Measurements from ENCODE around the gene TMEM259. TPM values are rescaled to one million over a fixed set of nuclear protein-coding genes. Genes with fewer than 3 reads are reported as not detected.

The TMEM259 gene
- total and polyA plus RNA-seq, 2 experiments from 2014 or later = 82.8 to 196 TPM

DNA sequence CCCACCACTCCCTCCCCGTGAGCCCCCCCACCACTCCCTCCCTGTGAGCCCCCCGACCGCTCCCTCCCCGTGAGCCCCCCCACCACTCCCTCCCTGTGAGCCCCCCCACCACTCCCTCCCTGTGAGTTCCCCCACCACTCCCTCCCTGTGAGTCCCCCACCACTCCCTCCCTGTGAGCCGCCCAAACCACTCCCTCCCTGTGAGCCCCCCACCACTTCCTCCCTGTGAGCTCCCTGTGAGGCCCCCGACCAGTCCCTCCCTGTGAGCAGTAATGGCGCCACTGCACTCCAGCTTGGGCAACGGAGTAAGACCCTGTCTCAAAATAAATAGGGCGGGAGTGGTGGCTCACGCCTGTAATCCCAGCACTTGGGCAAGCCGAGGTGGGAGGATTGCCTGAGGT, 28.9 kb upstream of the TMEM259 start:
- Mint-ChIP-seq H3K36me3 (ENCODE audit: low read depth) (peaks cover 19% of the 10 kb centered on the region), H3K4me3 (no peak overlapping the region), H3K9me3 (peaks cover 8% of the 10 kb centered on the region; the same call in 2 of the 3 replicates), H3K27ac (no peak overlapping the region), H3K4me1 (no peaks in the 10 kb centered on the region), H3K27me3 (ENCODE audit: insufficient read depth, low read depth, poor library complexity) (peaks cover 21% of the 10 kb centered on the region)
- H3K4me1 ChIP-seq (ENCODE audit: insufficient read depth) = no peaks in the 10 kb centered on the region
- H2AFZ ChIP-seq = no peak overlapping the region
- H3K79me2 ChIP-seq (replicated peaks; ENCODE audit: insufficient read depth) = no peaks in the 10 kb centered on the region
- H3K27ac ChIP-seq (ENCODE audit: low read depth) = no peak overlapping the region
- H4K20me1 ChIP-seq (replicated peaks; ENCODE audit: insufficient read depth) = no peaks in the 10 kb centered on the region
- no peak for DNase-seq (ENCODE audit: low spot score)
- H3K4me2 ChIP-seq = no peak overlapping the region
- no peak overlapping the region for H3K4me3 ChIP-seq
- no peaks in the 10 kb centered on the region for H3K9me2 ChIP-seq (ENCODE audit: insufficient read depth)
- ATAC-seq = no peak
- no peaks in the 10 kb centered on the region for H3F3A ChIP-seq (replicated peaks; ENCODE audit: low read depth)
- no peaks in the 10 kb centered on the region for H3K36me3 ChIP-seq (ENCODE audit: insufficient read depth)
- TF ChIP-seq, protein P1, sequence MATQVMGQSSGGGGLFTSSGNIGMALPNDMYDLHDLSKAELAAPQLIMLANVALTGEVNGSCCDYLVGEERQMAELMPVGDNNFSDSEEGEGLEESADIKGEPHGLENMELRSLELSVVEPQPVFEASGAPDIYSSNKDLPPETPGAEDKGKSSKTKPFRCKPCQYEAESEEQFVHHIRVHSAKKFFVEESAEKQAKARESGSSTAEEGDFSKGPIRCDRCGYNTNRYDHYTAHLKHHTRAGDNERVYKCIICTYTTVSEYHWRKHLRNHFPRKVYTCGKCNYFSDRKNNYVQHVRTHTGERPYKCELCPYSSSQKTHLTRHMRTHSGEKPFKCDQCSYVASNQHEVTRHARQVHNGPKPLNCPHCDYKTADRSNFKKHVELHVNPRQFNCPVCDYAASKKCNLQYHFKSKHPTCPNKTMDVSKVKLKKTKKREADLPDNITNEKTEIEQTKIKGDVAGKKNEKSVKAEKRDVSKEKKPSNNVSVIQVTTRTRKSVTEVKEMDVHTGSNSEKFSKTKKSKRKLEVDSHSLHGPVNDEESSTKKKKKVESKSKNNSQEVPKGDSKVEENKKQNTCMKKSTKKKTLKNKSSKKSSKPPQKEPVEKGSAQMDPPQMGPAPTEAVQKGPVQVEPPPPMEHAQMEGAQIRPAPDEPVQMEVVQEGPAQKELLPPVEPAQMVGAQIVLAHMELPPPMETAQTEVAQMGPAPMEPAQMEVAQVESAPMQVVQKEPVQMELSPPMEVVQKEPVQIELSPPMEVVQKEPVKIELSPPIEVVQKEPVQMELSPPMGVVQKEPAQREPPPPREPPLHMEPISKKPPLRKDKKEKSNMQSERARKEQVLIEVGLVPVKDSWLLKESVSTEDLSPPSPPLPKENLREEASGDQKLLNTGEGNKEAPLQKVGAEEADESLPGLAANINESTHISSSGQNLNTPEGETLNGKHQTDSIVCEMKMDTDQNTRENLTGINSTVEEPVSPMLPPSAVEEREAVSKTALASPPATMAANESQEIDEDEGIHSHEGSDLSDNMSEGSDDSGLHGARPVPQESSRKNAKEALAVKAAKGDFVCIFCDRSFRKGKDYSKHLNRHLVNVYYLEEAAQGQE (IDR thresholded peaks at IDR 0.05; ENCODE audit: unreplicated experiment) = no peak
- TF ChIP-seq ZNF114 (CRISPR knock-in tag; IDR thresholded peaks at IDR 0.05) (no peak), EZH2 (IDR thresholded peaks at IDR 0.05; ENCODE audit: low read depth, unreplicated experiment) (no peak), JUNB (IDR thresholded peaks at IDR 0.05; ENCODE audit: unreplicated experiment) (no peak), CREB1 (CRISPR knock-in tag; IDR thresholded peaks at IDR 0.05; ENCODE audit: low read depth) (no peak), POLR2AphosphoS5 (IDR thresholded peaks at IDR 0.05; ENCODE audit: low read depth) (no peak), EZH2phosphoT487 (IDR thresholded peaks at IDR 0.05; ENCODE audit: unreplicated experiment) (no peak), NANOG (IDR thresholded peaks at IDR 0.05; ENCODE audit: borderline replicate concordance) (no peak), STAT1 (IDR thresholded peaks at IDR 0.05; ENCODE audit: unreplicated experiment) (no peak), ZNF331 (CRISPR knock-in tag; IDR thresholded peaks at IDR 0.05; ENCODE audit: low read depth) (no peak)
- TF ChIP-seq, protein P2, sequence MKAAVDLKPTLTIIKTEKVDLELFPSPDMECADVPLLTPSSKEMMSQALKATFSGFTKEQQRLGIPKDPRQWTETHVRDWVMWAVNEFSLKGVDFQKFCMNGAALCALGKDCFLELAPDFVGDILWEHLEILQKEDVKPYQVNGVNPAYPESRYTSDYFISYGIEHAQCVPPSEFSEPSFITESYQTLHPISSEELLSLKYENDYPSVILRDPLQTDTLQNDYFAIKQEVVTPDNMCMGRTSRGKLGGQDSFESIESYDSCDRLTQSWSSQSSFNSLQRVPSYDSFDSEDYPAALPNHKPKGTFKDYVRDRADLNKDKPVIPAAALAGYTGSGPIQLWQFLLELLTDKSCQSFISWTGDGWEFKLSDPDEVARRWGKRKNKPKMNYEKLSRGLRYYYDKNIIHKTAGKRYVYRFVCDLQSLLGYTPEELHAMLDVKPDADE (IDR thresholded peaks at IDR 0.05) = no peak
- TF ChIP-seq, protein P3, sequence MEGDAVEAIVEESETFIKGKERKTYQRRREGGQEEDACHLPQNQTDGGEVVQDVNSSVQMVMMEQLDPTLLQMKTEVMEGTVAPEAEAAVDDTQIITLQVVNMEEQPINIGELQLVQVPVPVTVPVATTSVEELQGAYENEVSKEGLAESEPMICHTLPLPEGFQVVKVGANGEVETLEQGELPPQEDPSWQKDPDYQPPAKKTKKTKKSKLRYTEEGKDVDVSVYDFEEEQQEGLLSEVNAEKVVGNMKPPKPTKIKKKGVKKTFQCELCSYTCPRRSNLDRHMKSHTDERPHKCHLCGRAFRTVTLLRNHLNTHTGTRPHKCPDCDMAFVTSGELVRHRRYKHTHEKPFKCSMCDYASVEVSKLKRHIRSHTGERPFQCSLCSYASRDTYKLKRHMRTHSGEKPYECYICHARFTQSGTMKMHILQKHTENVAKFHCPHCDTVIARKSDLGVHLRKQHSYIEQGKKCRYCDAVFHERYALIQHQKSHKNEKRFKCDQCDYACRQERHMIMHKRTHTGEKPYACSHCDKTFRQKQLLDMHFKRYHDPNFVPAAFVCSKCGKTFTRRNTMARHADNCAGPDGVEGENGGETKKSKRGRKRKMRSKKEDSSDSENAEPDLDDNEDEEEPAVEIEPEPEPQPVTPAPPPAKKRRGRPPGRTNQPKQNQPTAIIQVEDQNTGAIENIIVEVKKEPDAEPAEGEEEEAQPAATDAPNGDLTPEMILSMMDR (conservative IDR thresholded peaks at IDR 0.05; ENCODE audit: low read depth in 2 of 2) = no peak
- TF ChIP-seq, protein P4, sequence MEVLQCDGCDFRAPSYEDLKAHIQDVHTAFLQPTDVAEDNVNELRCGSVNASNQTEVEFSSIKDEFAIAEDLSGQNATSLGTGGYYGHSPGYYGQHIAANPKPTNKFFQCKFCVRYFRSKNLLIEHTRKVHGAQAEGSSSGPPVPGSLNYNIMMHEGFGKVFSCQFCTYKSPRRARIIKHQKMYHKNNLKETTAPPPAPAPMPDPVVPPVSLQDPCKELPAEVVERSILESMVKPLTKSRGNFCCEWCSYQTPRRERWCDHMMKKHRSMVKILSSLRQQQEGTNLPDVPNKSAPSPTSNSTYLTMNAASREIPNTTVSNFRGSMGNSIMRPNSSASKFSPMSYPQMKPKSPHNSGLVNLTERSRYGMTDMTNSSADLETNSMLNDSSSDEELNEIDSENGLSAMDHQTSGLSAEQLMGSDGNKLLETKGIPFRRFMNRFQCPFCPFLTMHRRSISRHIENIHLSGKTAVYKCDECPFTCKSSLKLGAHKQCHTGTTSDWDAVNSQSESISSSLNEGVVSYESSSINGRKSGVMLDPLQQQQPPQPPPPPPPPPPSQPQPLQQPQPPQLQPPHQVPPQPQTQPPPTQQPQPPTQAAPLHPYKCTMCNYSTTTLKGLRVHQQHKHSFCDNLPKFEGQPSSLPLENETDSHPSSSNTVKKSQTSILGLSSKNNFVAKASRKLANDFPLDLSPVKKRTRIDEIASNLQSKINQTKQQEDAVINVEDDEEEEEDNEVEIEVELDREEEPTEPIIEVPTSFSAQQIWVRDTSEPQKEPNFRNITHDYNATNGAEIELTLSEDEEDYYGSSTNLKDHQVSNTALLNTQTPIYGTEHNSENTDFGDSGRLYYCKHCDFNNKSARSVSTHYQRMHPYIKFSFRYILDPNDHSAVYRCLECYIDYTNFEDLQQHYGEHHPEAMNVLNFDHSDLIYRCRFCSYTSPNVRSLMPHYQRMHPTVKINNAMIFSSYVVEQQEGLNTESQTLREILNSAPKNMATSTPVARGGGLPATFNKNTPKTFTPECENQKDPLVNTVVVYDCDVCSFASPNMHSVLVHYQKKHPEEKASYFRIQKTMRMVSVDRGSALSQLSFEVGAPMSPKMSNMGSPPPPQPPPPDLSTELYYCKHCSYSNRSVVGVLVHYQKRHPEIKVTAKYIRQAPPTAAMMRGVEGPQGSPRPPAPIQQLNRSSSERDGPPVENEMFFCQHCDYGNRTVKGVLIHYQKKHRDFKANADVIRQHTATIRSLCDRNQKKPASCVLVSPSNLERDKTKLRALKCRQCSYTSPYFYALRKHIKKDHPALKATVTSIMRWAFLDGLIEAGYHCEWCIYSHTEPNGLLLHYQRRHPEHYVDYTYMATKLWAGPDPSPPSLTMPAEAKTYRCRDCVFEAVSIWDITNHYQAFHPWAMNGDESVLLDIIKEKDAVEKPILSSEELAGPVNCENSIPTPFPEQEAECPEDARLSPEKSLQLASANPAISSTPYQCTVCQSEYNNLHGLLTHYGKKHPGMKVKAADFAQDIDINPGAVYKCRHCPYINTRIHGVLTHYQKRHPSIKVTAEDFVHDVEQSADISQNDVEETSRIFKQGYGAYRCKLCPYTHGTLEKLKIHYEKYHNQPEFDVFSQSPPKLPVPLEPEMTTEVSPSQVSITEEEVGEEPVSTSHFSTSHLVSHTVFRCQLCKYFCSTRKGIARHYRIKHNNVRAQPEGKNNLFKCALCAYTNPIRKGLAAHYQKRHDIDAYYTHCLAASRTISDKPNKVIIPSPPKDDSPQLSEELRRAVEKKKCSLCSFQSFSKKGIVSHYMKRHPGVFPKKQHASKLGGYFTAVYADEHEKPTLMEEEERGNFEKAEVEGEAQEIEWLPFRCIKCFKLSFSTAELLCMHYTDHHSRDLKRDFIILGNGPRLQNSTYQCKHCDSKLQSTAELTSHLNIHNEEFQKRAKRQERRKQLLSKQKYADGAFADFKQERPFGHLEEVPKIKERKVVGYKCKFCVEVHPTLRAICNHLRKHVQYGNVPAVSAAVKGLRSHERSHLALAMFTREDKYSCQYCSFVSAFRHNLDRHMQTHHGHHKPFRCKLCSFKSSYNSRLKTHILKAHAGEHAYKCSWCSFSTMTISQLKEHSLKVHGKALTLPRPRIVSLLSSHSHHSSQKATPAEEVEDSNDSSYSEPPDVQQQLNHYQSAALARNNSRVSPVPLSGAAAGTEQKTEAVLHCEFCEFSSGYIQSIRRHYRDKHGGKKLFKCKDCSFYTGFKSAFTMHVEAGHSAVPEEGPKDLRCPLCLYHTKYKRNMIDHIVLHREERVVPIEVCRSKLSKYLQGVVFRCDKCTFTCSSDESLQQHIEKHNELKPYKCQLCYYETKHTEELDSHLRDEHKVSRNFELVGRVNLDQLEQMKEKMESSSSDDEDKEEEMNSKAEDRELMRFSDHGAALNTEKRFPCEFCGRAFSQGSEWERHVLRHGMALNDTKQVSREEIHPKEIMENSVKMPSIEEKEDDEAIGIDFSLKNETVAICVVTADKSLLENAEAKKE (CRISPR knock-in tag; IDR thresholded peaks at IDR 0.05) = no peak
- no peaks in the 10 kb centered on the region for H3K27me3 ChIP-seq (ENCODE audit: insufficient read depth)

All from GM23338 (cell line).